ENCODE measurements around the gene NFIX.
A peak's percentile ranks its signal among the peaks of the same experiment; 100 is the strongest.

Gene NFIX

GRCh38 chr19:13102666-13103580 is 107.6 kb downstream of the NFIX start, which contains the start of gene LYL1:
TSS of gene LYL1 (minus strand) at chr19:13102858. CDS start at chr19:13101171, 1,687 bp downstream.
- no peaks in the 10 kb centered on the region for H3K4me1 ChIP-seq (ENCODE audit: low read depth, poor library complexity, severe bottlenecking)
- H2AFZ ChIP-seq (ENCODE audit: low read depth) = no peak within 1 kb of the TSS
- no peak within 1 kb of the TSS for H3K27ac ChIP-seq
- no peaks in the 10 kb centered on the region for H4K20me1 ChIP-seq (ENCODE audit: insufficient read depth)
- no peaks in the 10 kb centered on the region for H3K36me3 ChIP-seq (ENCODE audit: insufficient read depth)
- no peak within 1 kb of the TSS for H3K4me2 ChIP-seq
- H3K27me3 ChIP-seq (ENCODE audit: insufficient read depth, low read depth) = peaks cover 18% of the 10 kb centered on the region
- no peak within 1 kb of the TSS for H3K9ac ChIP-seq
- TF ChIP-seq CTCF (conservative IDR thresholded peaks at IDR 0.05; ENCODE audit: low read depth, low read length) = no peak
- no peaks in the 10 kb centered on the region for H3K79me2 ChIP-seq (ENCODE audit: insufficient read depth, low read depth)
- H3K4me3 ChIP-seq (IDR thresholded peaks at IDR 0.05; ENCODE audit: insufficient read depth, low read depth, low read length) = no peak within 1 kb of the TSS

- H3K27ac ChIP-seq = no peak overlapping the region
- H4K20me1 ChIP-seq (ENCODE audit: insufficient read depth) = no peaks in the 10 kb centered on the region
- H3K9ac ChIP-seq = no peak overlapping the region
- peaks cover 12% of the 10 kb centered on the region; the same call in 1 of the 2 replicates for H3K27me3 ChIP-seq (ENCODE audit: insufficient read depth, low read depth)
- peak overlapping the region; percentile 54; the same call in 1 of the 2 replicates for H3K4me2 ChIP-seq
- H3K4me3 ChIP-seq (IDR thresholded peaks at IDR 0.05; ENCODE audit: insufficient read depth, low read depth, low read length) = no peak overlapping the region
- H3K4me1 ChIP-seq (ENCODE audit: low read depth, poor library complexity, severe bottlenecking) = no peaks in the 10 kb centered on the region
- TF ChIP-seq CTCF (conservative IDR thresholded peaks at IDR 0.05; ENCODE audit: low read depth, low read length) = no peak
- no peaks in the 10 kb centered on the region for H3K36me3 ChIP-seq (ENCODE audit: insufficient read depth)
- no peaks in the 10 kb centered on the region for H3K79me2 ChIP-seq (ENCODE audit: insufficient read depth, low read depth)
- peak overlapping the region; percentile 41 for H2AFZ ChIP-seq (ENCODE audit: low read depth)
These were observed 108.5 kb downstream of the NFIX start for GRCh38 chr19:13103581-13104359.

GRCh38 chr19:13104360-13104847 is 109.1 kb downstream of the NFIX start:
- peak; percentile 77 for TF ChIP-seq CTCF (conservative IDR thresholded peaks at IDR 0.05; ENCODE audit: low read depth, low read length)
- H3K9ac ChIP-seq = no peak overlapping the region
- H4K20me1 ChIP-seq (ENCODE audit: insufficient read depth) = no peaks in the 10 kb centered on the region
- H3K4me2 ChIP-seq = peak overlapping the region; percentile 54; the same call in 1 of the 2 replicates
- H3K4me3 ChIP-seq (IDR thresholded peaks at IDR 0.05; ENCODE audit: insufficient read depth, low read depth, low read length) = no peak overlapping the region
- H3K4me1 ChIP-seq (ENCODE audit: low read depth, poor library complexity, severe bottlenecking) = no peaks in the 10 kb centered on the region
- no peaks in the 10 kb centered on the region for H3K36me3 ChIP-seq (ENCODE audit: insufficient read depth)
- peaks cover 8% of the 10 kb centered on the region; the same call in 1 of the 2 replicates for H3K27me3 ChIP-seq (ENCODE audit: insufficient read depth, low read depth)
- H3K27ac ChIP-seq = no peak overlapping the region
- H2AFZ ChIP-seq (ENCODE audit: low read depth) = peak overlapping the region; percentile 41
- H3K79me2 ChIP-seq (ENCODE audit: insufficient read depth, low read depth) = no peaks in the 10 kb centered on the region

- Histone ChIP-seq H3K4me3 (IDR thresholded peaks at IDR 0.05; ENCODE audit: insufficient read depth, low read depth, low read length) (no peak overlapping the region), H3K36me3 (ENCODE audit: insufficient read depth) (no peaks in the 10 kb centered on the region), H2AFZ (ENCODE audit: low read depth) (0 out of 2 replicates have a peak overlapping the region, but pooled peaks have one; percentile 41), H3K4me1 (ENCODE audit: low read depth, poor library complexity, severe bottlenecking) (no peaks in the 10 kb centered on the region), H3K79me2 (ENCODE audit: insufficient read depth, low read depth) (no peaks in the 10 kb centered on the region), H3K4me2 (no peak overlapping the region; the same call in 1 of the 2 replicates), H3K9ac (no peak overlapping the region), H3K27ac (no peak overlapping the region), H3K27me3 (ENCODE audit: insufficient read depth, low read depth) (peaks cover 3% of the 10 kb centered on the region; the same call in 1 of the 2 replicates), H4K20me1 (ENCODE audit: insufficient read depth) (no peaks in the 10 kb centered on the region)
- no peak for TF ChIP-seq CTCF (conservative IDR thresholded peaks at IDR 0.05; ENCODE audit: low read depth, low read length)
These were observed 109.8 kb downstream of the NFIX start for GRCh38 chr19:13104848-13105711.
